Keratinocyte (primary cell): Measurements from ENCODE around the gene SLC38A6.

ENCODE experiments used
- CTCF ChIP-seq, 3 experiments: IDR thresholded peaks in 1 of 3; conservative IDR thresholded peaks in 1 of 3; optimal IDR thresholded peaks in 1 of 3; 2 replicates in 2 of 3; 3 replicates in 1 of 3; pipeline versions ENCODE3 to v1.5.1; 2011; ENCODE audit warnings: low read length in 3 of 3, mild to moderate bottlenecking in 3 of 3, moderate library complexity in 2 of 3, control low read depth in 1 of 3, inconsistent platforms in 1 of 3; ENCODE audit not compliant: insufficient read depth in 2 of 3; ENCODE audit errors: extremely low read depth in 1 of 3
- EZH2 ChIP-seq: IDR thresholded peaks from one replicate; pipeline ENCODE4 v1.6.1; 2012; ENCODE audit warnings: inconsistent platforms, mild to moderate bottlenecking, low read length, moderate library complexity

- TF ChIP-seq CTCF (optimal IDR thresholded peaks at IDR 0.05 in 1 of 3, IDR thresholded peaks at IDR 0.05 in 1 of 3, conservative IDR thresholded peaks at IDR 0.05 in 1 of 3; ENCODE audit: extremely low read depth in 1 of 3, insufficient read depth in 2 of 3, low read length in 3 of 3) (no peak), EZH2 (no peak)
Observed at GRCh38 chr14:60972295-60972694, 8.8 kb upstream of the SLC38A6 start.
